ENCODE measurements around the gene SCAF11.

The SCAF11 gene

GRCh38 chr12:45909041-45909713, 81.2 kb downstream of the SCAF11 start:
- CTCF ChIA-PET = no interaction called here
- H3K27ac ChIP-seq = no peak overlapping the region
- TF ChIP-seq, protein P1, sequence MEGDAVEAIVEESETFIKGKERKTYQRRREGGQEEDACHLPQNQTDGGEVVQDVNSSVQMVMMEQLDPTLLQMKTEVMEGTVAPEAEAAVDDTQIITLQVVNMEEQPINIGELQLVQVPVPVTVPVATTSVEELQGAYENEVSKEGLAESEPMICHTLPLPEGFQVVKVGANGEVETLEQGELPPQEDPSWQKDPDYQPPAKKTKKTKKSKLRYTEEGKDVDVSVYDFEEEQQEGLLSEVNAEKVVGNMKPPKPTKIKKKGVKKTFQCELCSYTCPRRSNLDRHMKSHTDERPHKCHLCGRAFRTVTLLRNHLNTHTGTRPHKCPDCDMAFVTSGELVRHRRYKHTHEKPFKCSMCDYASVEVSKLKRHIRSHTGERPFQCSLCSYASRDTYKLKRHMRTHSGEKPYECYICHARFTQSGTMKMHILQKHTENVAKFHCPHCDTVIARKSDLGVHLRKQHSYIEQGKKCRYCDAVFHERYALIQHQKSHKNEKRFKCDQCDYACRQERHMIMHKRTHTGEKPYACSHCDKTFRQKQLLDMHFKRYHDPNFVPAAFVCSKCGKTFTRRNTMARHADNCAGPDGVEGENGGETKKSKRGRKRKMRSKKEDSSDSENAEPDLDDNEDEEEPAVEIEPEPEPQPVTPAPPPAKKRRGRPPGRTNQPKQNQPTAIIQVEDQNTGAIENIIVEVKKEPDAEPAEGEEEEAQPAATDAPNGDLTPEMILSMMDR (conservative IDR thresholded peaks at IDR 0.05; ENCODE audit: low read depth) = no peak
- POLR2A ChIA-PET (ENCODE audit: low non-redundant PET) = no interaction called here
- DNase-seq (ENCODE audit: low spot score) = no peak

DNA sequence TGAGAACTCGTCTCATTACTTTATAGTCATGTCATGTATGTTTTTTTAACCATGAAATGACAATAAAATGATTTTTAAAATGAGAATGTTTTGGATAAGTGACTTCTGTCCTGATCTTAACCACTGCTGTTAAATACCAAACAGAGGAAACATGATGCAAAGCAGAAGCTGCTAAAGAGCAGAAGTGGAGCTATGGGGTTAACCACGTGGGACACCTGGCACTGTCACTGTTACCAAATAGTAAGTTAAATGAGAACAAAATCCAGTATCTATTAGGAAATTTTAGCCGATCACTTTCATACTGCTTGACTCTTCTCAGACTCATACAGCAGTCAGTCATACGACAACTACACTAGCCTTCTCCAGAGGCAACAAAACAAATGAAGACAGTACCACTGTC, 82.4 kb downstream of the SCAF11 start:
- DNase-seq (ENCODE audit: low spot score) = no peak
- CTCF ChIA-PET = no interaction called here
- POLR2A ChIA-PET (ENCODE audit: low non-redundant PET) = no interaction called here
- TF ChIP-seq, protein P1 (conservative IDR thresholded peaks at IDR 0.05; ENCODE audit: low read depth) = no peak
- no peak overlapping the region for H3K27ac ChIP-seq

DNA sequence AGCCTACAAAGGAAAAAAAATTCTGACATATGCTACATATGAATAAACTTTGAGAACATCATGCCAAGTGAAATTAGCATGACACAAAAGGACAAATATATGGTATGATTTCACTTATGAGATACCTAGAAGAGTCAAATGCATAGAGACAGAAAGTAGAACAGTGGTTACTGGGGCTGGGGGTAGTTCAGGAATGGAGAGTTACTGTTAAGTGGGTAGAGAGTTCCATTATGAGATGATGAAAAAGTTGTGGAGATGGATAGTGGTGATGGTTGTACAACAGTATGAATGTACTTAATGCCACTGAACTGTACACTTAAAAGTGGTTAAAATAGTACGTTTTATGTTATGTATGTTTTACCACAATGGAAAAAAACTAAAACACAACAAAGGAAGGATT, 92.3 kb downstream of the SCAF11 start:
- no peak for DNase-seq (ENCODE audit: low spot score)
- no peak overlapping the region for H3K27ac ChIP-seq
- TF ChIP-seq, protein P1 (conservative IDR thresholded peaks at IDR 0.05; ENCODE audit: low read depth) = no peak
- POLR2A ChIA-PET (ENCODE audit: low non-redundant PET) = no interaction called here
- CTCF ChIA-PET = no interaction called here

DNA sequence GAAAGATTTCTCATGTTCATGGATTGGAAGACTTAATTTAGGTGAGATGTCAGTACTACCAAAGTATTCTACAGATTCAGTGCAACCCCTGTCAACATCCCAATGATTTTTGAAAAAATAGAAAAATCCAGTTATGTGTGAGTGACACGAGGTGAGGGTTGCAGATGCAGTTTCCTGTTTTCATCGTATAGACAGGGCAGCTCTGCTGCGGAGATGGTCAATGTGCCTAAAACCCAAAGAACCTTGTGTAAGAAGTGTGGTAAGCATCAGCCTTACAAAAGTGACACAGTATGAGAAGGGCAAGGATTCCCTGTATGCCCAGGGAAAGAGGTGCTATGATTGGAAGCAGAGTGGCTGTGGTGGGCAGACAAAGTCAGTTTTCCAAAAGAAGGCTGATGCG, 94.4 kb downstream of the SCAF11 start:
- H3K27ac ChIP-seq = no peak overlapping the region
- TF ChIP-seq, protein P1 (conservative IDR thresholded peaks at IDR 0.05; ENCODE audit: low read depth) = no peak
- DNase-seq (ENCODE audit: low spot score) = no peak
- POLR2A ChIA-PET (ENCODE audit: low non-redundant PET) = no interaction called here
- CTCF ChIA-PET = no interaction called here

- no peak overlapping the region for H3K27ac ChIP-seq
- CTCF ChIA-PET = interaction anchor here (0.6 kb wide), 1 partner anchor 25 kb away, joined by 6 read pairs; no protein-coding TSS in a partner anchor
- POLR2A ChIA-PET (ENCODE audit: low non-redundant PET) = no interaction called here
- TF ChIP-seq, protein P1 (conservative IDR thresholded peaks at IDR 0.05; ENCODE audit: low read depth) = no peak
- no peak for DNase-seq (ENCODE audit: low spot score)
Observed at GRCh38 chr12:45893240-45893639, 97.1 kb downstream of the SCAF11 start.

GRCh38 chr12:45890276-45890675, 100.1 kb downstream of the SCAF11 start:
- ChIA-PET POLR2A (ENCODE audit: low non-redundant PET) (no interaction called here), CTCF (no interaction called here)
- DNase-seq (ENCODE audit: low spot score) = no peak
- TF ChIP-seq, protein P1 (conservative IDR thresholded peaks at IDR 0.05; ENCODE audit: low read depth) = no peak
- H3K27ac ChIP-seq = no peak overlapping the region

Measured in RWPE1 (cell line).